Measurements from ENCODE around the gene SH2B3. TPM values are rescaled to one million over a fixed set of nuclear protein-coding genes. Genes with fewer than 3 reads are reported as not detected.
A peak's percentile ranks its signal among the peaks of the same experiment; 100 is the strongest.

Gene SH2B3
- total and polyA plus RNA-seq, 2 donors (not counting 3 experiments of a cell fraction or from before 2014, with no cell fraction given), result 63.1 to 97.9 TPM

DNA sequence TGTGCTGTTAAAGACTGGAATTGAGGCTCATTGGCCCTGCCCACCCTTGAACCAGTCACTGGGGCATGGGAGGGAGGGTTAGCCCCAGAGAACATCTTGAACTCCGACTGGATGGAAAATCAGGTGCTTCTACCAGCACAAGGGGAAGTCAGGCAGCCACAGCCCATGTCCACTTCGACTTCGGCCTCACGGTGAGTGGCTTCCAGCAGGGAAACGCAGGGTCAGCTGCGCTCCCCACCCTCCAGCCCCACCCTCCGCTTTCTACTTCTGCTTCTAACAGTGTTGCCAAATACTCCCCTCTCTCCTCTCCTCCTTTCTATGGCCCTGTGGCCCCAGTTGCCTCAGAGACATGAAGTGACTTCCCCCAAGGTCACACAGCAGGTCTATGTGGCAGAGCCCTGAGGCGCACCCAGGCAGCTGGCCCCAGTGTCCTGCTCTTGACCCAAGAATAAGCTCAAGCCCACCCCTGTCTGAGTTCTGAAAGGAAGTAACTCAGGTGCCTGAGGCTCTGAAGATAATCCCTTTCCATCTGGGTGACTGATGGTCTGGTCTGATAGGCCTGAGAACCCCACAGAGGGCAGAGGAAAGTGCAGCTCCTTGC lies 11.9 kb upstream of the SH2B3 start:
- DNase-seq (ENCODE audit: low read depth, low spot score) (no peak), FAIRE-seq (peak; percentile 67)
- H3K27me3 ChIP-seq (ENCODE audit: control insufficient read depth in 2 of 2, insufficient read depth in 2 of 2, low read length in 2 of 2), result no peaks in the 10 kb centered on the region
- H3K4me2 ChIP-seq (ENCODE audit: insufficient read depth, low read length), result no peak overlapping the region
- dilution Hi-C loops (cut with MboI; ENCODE audit: extremely low pct_ligation_motif_present, low sequenced_read_pairs), result no loop called here
- H3K9me3 ChIP-seq (replicated peaks; ENCODE audit: control insufficient read depth, insufficient read depth, low read length), result no peaks in the 10 kb centered on the region
- no peaks in the 10 kb centered on the region for H3K36me3 ChIP-seq (ENCODE audit: control insufficient read depth in 2 of 2, extremely low read depth in 1 of 2, insufficient read depth in 2 of 2, low read length in 2 of 2)
- H3K4me3 ChIP-seq (replicated peaks in 1 of 3; ENCODE audit: insufficient read depth in 1 of 3, low read depth in 1 of 3, low read length in 3 of 3), result no peak overlapping the region
- ChIA-PET CTCF (interaction anchor here (2.4 kb wide), 1 partner anchor 58 kb away, joined by 10 read pairs; no protein-coding TSS in a partner anchor), POLR2A (no interaction called here)
- intact Hi-C loops (cut with micrococcal nuclease), result no loop called here
- TF ChIP-seq JUN (IDR thresholded peaks at IDR 0.05; ENCODE audit: borderline replicate concordance, insufficient read depth, insufficient read length, low read depth) (no peak), EZH2 (IDR thresholded peaks at IDR 0.05; ENCODE audit: borderline replicate concordance, low read depth, low read length, severe bottlenecking) (no peak), FOS (IDR thresholded peaks at IDR 0.05; ENCODE audit: borderline replicate concordance, insufficient read depth, low read length) (no peak), POLR2AphosphoS5 (IDR thresholded peaks at IDR 0.05; ENCODE audit: insufficient read depth, low read depth, low read length) (no peak), GATA2 (IDR thresholded peaks at IDR 0.05; ENCODE audit: insufficient read depth, insufficient read length, low read depth, low read length) (no peak), POLR2A (IDR thresholded peaks at IDR 0.05; ENCODE audit: low read depth, low read length) (no peak), MYC (IDR thresholded peaks at IDR 0.05; ENCODE audit: low read depth, low read length) (no peak)
- TF ChIP-seq, protein P1, sequence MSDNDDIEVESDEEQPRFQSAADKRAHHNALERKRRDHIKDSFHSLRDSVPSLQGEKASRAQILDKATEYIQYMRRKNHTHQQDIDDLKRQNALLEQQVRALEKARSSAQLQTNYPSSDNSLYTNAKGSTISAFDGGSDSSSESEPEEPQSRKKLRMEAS (IDR thresholded peaks at IDR 0.05; ENCODE audit: insufficient read depth, insufficient read length), result no peak
- TF ChIP-seq, protein P2, sequence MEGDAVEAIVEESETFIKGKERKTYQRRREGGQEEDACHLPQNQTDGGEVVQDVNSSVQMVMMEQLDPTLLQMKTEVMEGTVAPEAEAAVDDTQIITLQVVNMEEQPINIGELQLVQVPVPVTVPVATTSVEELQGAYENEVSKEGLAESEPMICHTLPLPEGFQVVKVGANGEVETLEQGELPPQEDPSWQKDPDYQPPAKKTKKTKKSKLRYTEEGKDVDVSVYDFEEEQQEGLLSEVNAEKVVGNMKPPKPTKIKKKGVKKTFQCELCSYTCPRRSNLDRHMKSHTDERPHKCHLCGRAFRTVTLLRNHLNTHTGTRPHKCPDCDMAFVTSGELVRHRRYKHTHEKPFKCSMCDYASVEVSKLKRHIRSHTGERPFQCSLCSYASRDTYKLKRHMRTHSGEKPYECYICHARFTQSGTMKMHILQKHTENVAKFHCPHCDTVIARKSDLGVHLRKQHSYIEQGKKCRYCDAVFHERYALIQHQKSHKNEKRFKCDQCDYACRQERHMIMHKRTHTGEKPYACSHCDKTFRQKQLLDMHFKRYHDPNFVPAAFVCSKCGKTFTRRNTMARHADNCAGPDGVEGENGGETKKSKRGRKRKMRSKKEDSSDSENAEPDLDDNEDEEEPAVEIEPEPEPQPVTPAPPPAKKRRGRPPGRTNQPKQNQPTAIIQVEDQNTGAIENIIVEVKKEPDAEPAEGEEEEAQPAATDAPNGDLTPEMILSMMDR (IDR thresholded peaks at IDR 0.05; ENCODE audit: extremely low read depth in 1 of 2, insufficient read depth in 1 of 2, low read depth in 1 of 2, low read length in 2 of 2), result no peak
- H3K9ac ChIP-seq (replicated peaks; ENCODE audit: extremely low read depth, insufficient read depth, low read length), result no peak overlapping the region
- peaks cover 17% of the 10 kb centered on the region for H3K4me1 ChIP-seq (ENCODE audit: control insufficient read depth, extremely low read depth, insufficient read depth, low read length)
- no peaks in the 10 kb centered on the region for H3K9me1 ChIP-seq (replicated peaks; ENCODE audit: control insufficient read depth, extremely low read depth, insufficient read depth, low read length)
- BruUV-seq (replicated peaks), result no TSS peak
- H2AFZ ChIP-seq (ENCODE audit: low read depth, low read length), result no peak overlapping the region
- no peaks in the 10 kb centered on the region for H4K20me1 ChIP-seq (replicated peaks; ENCODE audit: control insufficient read depth, extremely low read depth, insufficient read depth, low read length)
- H3K27ac ChIP-seq (ENCODE audit: insufficient read depth, low read depth, low read length), result no peak overlapping the region
- H3K79me2 ChIP-seq (ENCODE audit: control insufficient read depth, insufficient read depth, low read length), result no peaks in the 10 kb centered on the region

Data from endothelial cell of umbilical vein (primary cell).